Immature natural killer cell (primary cell): ENCODE measurements around the gene ZBED4. TPM values are rescaled to one million over a fixed set of nuclear protein-coding genes. Genes with fewer than 3 reads are reported as not detected.

Source experiments
- DNase-seq, 3 donors: peaks; one replicate each; pipeline ENCODE4 v3.0.0; 2022; ENCODE audit warnings: mixed read lengths in 1 of 3
- H3K27ac Mint-ChIP-seq, 6 donors: one replicate each; pipeline ENCODE4 v1.8.0; 2020; ENCODE audit warnings: mixed read lengths in 6 of 6, mild to moderate bottlenecking in 5 of 6, inconsistent platforms in 4 of 6, moderate library complexity in 3 of 6
- H3K27me3 Mint-ChIP-seq, 3 donors: one replicate each; pipeline ENCODE4 v1.8.0; 2020 to 2021; ENCODE audit warnings: low read depth in 3 of 3, mild to moderate bottlenecking in 3 of 3, mixed read lengths in 3 of 3, moderate library complexity in 3 of 3, inconsistent platforms in 1 of 3
- H3K36me3 Mint-ChIP-seq, 3 donors: one replicate each; pipeline ENCODE4 v1.8.0; 2020; ENCODE audit warnings: mixed read lengths in 3 of 3, inconsistent platforms in 2 of 3, mild to moderate bottlenecking in 2 of 3
- H3K4me1 Mint-ChIP-seq, 2 donors: one replicate each; pipeline ENCODE4 v1.8.0; 2020; ENCODE audit warnings: inconsistent platforms in 2 of 2, mild to moderate bottlenecking in 2 of 2, mixed read lengths in 2 of 2, moderate library complexity in 1 of 2
- H3K4me3 Mint-ChIP-seq, 5 donors: one replicate each; pipeline ENCODE4 v1.8.0; 2020; ENCODE audit warnings: mild to moderate bottlenecking in 5 of 5, mixed read lengths in 5 of 5, inconsistent platforms in 3 of 5, moderate library complexity in 3 of 5
- H3K9me3 Mint-ChIP-seq, 6 donors: one replicate each; pipeline ENCODE4 v1.8.0; 2020; ENCODE audit warnings: mild to moderate bottlenecking in 6 of 6, mixed read lengths in 6 of 6, inconsistent platforms in 4 of 6, moderate library complexity in 3 of 6
- polyA plus RNA-seq, 3 donors: library from polyadenylated mRNA; unstranded; fragments of 300-500 nt; fragmentation: Illumina TruSeq; gene quantifications; one replicate each; pipeline ENCODE4 v1.2.3, GENCODE V29; 2021

The ZBED4 gene
- polyA plus RNA-seq, 3 donors from 2014 or later: 4.1 to 9.7 (median 4.6) TPM

GRCh38 chr22:49930596-49931412 is 77.2 kb downstream of the ZBED4 start:
- peak; percentile 31 to 35 (median 32) for DNase-seq
- H3K4me1 Mint-ChIP-seq: peaks cover 19 to 26% of the 10 kb centered on the region in 2 donors
- H3K27me3 Mint-ChIP-seq: peaks cover 0 to 10% (median 2%) of the 10 kb centered on the region in 3 donors
- no peaks in the 10 kb centered on the region for H3K9me3 Mint-ChIP-seq
- peak overlapping the region in 1 of 5 donors; percentile 44 for H3K4me3 Mint-ChIP-seq
- peaks cover 0 to 4% (median 0%) of the 10 kb centered on the region in 3 donors for H3K36me3 Mint-ChIP-seq
- H3K27ac Mint-ChIP-seq: peak overlapping the region; percentile 7 to 73 (median 56)

- H3K4me1 Mint-ChIP-seq: peaks cover 12 to 17% of the 10 kb centered on the region in 2 donors
- H3K27me3 Mint-ChIP-seq: peaks cover 0 to 2% (median 0%) of the 10 kb centered on the region in 3 donors
- no peak for DNase-seq
- H3K27ac Mint-ChIP-seq: peak overlapping the region; percentile 12 to 85 (median 72)
- H3K4me3 Mint-ChIP-seq: peak overlapping the region in 3 of 5 donors; percentile 27 to 53 (median 48)
- no peaks in the 10 kb centered on the region for H3K36me3 Mint-ChIP-seq
- no peaks in the 10 kb centered on the region for H3K9me3 Mint-ChIP-seq
These were observed 79.9 kb downstream of the ZBED4 start for GRCh38 chr22:49933236-49934159.

- Mint-ChIP-seq H3K4me1 (peaks cover 12 to 17% of the 10 kb centered on the region in 2 donors), H3K36me3 (no peaks in the 10 kb centered on the region), H3K27ac (peak overlapping the region in 5 of 6 donors; percentile 12 to 85 (median 67)), H3K4me3 (peak overlapping the region; percentile 7 to 53 (median 27)), H3K9me3 (no peaks in the 10 kb centered on the region), H3K27me3 (peaks cover 0 to 2% (median 0%) of the 10 kb centered on the region in 3 donors)
- DNase-seq: peak; percentile 57 to 68 (median 63)
These were observed 80.7 kb downstream of the ZBED4 start for GRCh38 chr22:49934160-49934890.

GRCh38 chr22:49934891-49935557 is 81.4 kb downstream of the ZBED4 start:
- Mint-ChIP-seq H3K27ac (peak overlapping the region in 2 of 6 donors; percentile 28 to 62), H3K9me3 (no peaks in the 10 kb centered on the region), H3K27me3 (peaks cover 0 to 2% (median 0%) of the 10 kb centered on the region in 3 donors), H3K4me1 (peaks cover 12 to 17% of the 10 kb centered on the region in 2 donors), H3K4me3 (peak overlapping the region in 2 of 5 donors; percentile 24 to 26), H3K36me3 (no peaks in the 10 kb centered on the region)
- peak; percentile 56 to 61 (median 57) for DNase-seq

- H3K27ac Mint-ChIP-seq: peak overlapping the region in 3 of 6 donors; percentile 21 to 65 (median 28)
- no peak for DNase-seq
- peaks cover 12 to 17% of the 10 kb centered on the region in 2 donors for H3K4me1 Mint-ChIP-seq
- peaks cover 0 to 2% (median under 1%) of the 10 kb centered on the region in 3 donors for H3K27me3 Mint-ChIP-seq
- H3K9me3 Mint-ChIP-seq: no peaks in the 10 kb centered on the region
- H3K4me3 Mint-ChIP-seq: peak overlapping the region in 3 of 5 donors; percentile 10 to 51 (median 51)
- no peaks in the 10 kb centered on the region for H3K36me3 Mint-ChIP-seq
These were observed 81.9 kb downstream of the ZBED4 start for GRCh38 chr22:49935561-49935960.

- no peaks in the 10 kb centered on the region for H3K9me3 Mint-ChIP-seq
These were observed 82.7 kb downstream of the ZBED4 start for GRCh38 chr22:49936018-49936972.

GRCh38 chr22:49936973-49937757 is 83.5 kb downstream of the ZBED4 start:
- Mint-ChIP-seq H3K4me3 (peak overlapping the region; percentile 46 to 63 (median 52)), H3K9me3 (no peaks in the 10 kb centered on the region), H3K27ac (peak overlapping the region in 3 of 6 donors; percentile 65 to 84 (median 68)), H3K4me1 (peaks cover 6 to 10% of the 10 kb centered on the region in 2 donors), H3K27me3 (peaks cover 0 to 3% (median 2%) of the 10 kb centered on the region in 3 donors), H3K36me3 (no peaks in the 10 kb centered on the region)
- DNase-seq: no peak

More at GRCh38 chr22:49936018-49936972, 82.7 kb downstream of the ZBED4 start:
- peaks cover 0 to 3% (median 2%) of the 10 kb centered on the region in 3 donors for H3K27me3 Mint-ChIP-seq
- peaks cover 6 to 10% of the 10 kb centered on the region in 2 donors for H3K4me1 Mint-ChIP-seq
- peak overlapping the region in 5 of 6 donors; percentile 21 to 84 (median 65) for H3K27ac Mint-ChIP-seq
- peak; percentile 75 to 84 (median 81) for DNase-seq
- no peaks in the 10 kb centered on the region for H3K36me3 Mint-ChIP-seq
- peak overlapping the region; percentile 46 to 63 (median 61) for H3K4me3 Mint-ChIP-seq

- H3K4me1 Mint-ChIP-seq: peaks cover 4 to 8% of the 10 kb centered on the region in 2 donors
- H3K27me3 Mint-ChIP-seq: peaks cover 0 to 3% (median 2%) of the 10 kb centered on the region in 3 donors
- no peak for DNase-seq
- peak overlapping the region in 1 of 6 donors; percentile 81 for H3K27ac Mint-ChIP-seq
- no peaks in the 10 kb centered on the region for H3K9me3 Mint-ChIP-seq
- H3K36me3 Mint-ChIP-seq: no peaks in the 10 kb centered on the region
- H3K4me3 Mint-ChIP-seq: no peak overlapping the region
These were observed 84.3 kb downstream of the ZBED4 start for GRCh38 chr22:49937758-49938564.

GRCh38 chr22:49938565-49939136 is 85.0 kb downstream of the ZBED4 start:
- Mint-ChIP-seq H3K9me3 (no peaks in the 10 kb centered on the region), H3K27ac (peak overlapping the region in 1 of 6 donors; percentile 40), H3K27me3 (peaks cover 0 to 3% (median 2%) of the 10 kb centered on the region in 3 donors), H3K36me3 (no peaks in the 10 kb centered on the region), H3K4me1 (peaks cover 0 to 4% of the 10 kb centered on the region in 2 donors), H3K4me3 (no peak overlapping the region)
- DNase-seq: no peak
